ENCODE results near the gene UBL7.

The UBL7 gene

GRCh38 chr15:74403588-74403919, 57.4 kb downstream of the UBL7 start:
- DNase-seq, result no peak

- peak in 3 of 6 experiments; percentile 12 to 34 (median 16) for DNase-seq
Measured at GRCh38 chr15:74402873-74403587, 57.9 kb downstream of the UBL7 start.

DNA sequence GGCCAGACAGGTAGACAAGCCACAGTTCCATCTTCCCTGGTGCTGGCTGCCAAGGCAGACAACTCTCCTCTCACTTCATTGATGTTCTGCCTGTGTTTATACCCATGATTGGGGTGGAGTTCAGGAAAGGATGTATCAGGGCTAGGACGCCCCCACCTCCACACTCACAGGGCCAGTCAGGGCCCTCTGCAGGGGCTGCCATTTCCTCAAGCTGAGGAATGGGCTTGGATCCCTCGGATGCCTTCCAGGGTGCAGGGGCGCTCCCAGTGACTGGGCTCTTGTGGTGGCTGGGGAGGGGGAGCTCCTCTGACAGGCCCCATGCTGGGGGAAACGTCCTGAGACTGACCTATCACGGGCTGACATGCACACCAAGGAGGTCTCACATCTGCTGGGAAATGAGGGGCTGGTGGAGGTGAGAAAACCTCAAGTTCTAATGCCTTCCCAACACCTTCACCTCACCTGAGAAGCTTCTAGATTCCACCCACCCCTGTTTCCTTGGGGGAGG, 58.6 kb downstream of the UBL7 start:
- DNase-seq, result no peak

DNA sequence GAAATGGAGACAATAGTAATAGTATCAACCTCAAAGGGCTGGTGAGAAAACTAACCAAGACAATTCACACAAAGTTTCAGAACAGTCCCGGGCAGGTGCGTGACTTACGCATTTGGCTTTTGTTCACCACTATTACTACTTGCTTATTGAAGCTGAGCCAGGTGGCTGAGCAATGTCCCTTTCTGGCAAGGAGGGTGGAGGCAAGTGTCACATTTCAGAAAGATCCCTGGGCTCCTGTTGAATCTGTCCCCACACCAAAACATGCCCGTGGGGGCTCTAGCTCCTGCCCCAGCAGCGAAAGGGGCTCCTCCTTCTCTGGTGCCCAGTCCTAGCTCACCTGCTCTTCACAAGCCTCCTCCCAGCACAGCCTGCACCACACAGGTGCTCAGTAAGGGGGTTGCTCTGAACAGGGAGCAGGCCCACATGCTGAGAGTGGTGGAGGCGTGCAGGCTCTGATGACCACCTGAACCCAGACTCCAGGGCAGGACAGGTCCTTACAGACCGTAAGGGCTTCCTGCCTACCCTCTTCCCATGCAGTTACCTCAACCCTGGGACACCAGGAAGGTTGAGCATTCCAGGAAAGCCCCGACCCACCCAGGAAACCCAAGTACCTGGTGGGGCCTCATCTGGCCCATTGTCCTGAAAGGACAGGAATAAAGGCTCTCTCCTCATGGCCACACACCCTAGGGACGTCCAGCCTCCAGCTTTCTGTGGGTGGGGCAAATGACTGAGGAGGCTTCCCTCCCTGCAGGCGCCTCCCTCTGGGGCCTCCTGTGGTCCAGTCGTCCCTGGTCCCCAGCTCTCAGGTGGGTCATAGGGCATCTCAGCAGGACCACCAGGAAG, 59.8 kb downstream of the UBL7 start:
- no peak for DNase-seq

DNA sequence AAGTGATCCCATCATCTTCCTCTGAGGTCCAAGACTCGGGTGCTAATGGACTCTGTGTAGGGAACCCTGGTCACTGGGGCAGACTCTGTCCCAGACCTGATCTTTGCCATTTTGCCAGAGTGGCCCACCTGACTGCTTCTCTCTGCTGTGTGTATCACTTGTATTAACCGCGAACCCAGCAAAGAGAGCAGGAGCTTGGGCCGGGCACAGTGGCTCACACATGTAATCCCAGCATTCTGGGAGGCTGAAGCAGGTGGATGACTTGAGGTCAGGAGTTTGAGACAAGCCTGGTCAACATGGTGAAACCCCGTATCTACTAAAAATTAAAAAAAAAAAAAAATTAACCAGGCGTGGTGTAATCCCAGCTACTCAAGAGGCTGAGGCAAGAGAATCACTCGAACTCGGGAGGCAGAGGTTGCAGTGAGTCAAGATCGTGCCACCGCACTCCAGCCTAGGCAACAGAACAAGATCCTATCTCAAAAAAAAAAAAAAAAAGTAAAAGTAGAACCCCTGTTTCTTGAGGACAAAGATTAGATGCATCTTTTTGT, 60.6 kb downstream of the UBL7 start:
- no peak for DNase-seq

GRCh38 chr15:74399511-74400312, 61.2 kb downstream of the UBL7 start:
- peak in 2 of 6 experiments; percentile 16 to 21 for DNase-seq

GRCh38 chr15:74399100-74399499, 61.9 kb downstream of the UBL7 start:
- DNase-seq, result no peak

DNA sequence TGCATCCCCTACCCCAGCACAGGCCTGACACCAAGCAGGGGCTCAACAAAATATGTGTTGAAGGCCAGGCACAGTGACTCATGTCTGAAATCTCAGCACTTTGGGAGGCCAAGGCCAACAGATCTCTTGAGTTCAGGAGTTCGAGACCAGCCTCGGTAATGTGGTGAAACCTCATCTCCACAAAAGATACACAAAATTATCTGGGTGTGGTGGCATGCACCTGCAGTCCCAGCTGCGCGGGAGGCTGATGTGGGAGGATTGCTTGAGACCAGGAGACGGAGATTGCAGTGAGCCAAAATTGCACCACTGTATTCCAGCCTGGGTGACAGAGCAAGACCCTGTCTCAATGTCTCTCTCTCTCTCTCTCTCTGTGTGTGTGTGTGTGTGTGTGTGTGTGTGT, 62.8 kb downstream of the UBL7 start:
- DNase-seq, result no peak

- no peak for DNase-seq
Measured at GRCh38 chr15:74397239-74398068, 63.5 kb downstream of the UBL7 start.

- DNase-seq, result no peak
Measured at GRCh38 chr15:74396445-74397238, 64.3 kb downstream of the UBL7 start.

DNA sequence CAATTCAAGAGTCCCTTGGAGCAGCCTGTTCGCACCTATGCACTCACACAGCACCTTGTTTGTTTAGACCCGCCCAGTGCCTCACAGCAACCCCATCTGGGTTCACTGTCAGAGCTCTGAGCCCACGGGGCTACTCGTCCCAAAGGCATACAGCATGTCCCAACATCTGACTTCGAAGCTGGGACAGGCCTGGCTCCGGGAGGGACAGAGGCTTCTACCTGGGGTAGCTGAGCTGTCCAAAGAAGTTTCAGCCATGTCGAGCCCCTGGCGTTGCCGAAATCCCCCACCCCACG, 64.9 kb downstream of the UBL7 start:
- no peak for DNase-seq
